HepG2 (cell line): ENCODE results near the gene ADCY10.

Experiments used
- ATF7 ChIP-seq, 2 experiments: fragments of 450-650 bp in 1 of 2; sonication (generic) in 1 of 2; formaldehyde crosslinking in 1 of 2; IDR thresholded peaks; 2 replicates each; pipeline versions ENCODE4 v1.4.0 to v1.6.1; 2016 to 2020; ENCODE audit warnings: antibody characterized with exemption in 1 of 2, mild to moderate bottlenecking in 1 of 2, missing genetic modification reagents in 1 of 2
- CTCF ChIP-seq: sonication (generic); formaldehyde crosslinking; IDR thresholded peaks from 2 replicates; pipeline ENCODE4 v1.5.0; 2020; ENCODE audit warnings: mild to moderate bottlenecking, missing genetic modification reagents, moderate library complexity
- E2F1 ChIP-seq: sonication (generic); formaldehyde crosslinking; IDR thresholded peaks from 2 replicates; pipeline ENCODE4 v1.5.0; 2020; ENCODE audit warnings: missing genetic modification reagents
- FOXJ3 ChIP-seq: sonication (generic); formaldehyde crosslinking; IDR thresholded peaks from 2 replicates; pipeline ENCODE4 v1.4.0; 2020; ENCODE audit warnings: missing genetic modification reagents, mild to moderate bottlenecking, borderline replicate concordance
- GABPA ChIP-seq, 2 experiments: IDR thresholded peaks; 2 replicates each; pipeline ENCODE4 v1.6.1; 2011 to 2016; ENCODE audit warnings: low read depth in 2 of 2, low read length in 1 of 2, missing biosample characterization in 1 of 2, missing genetic modification characterization in 1 of 2
- HNF1A ChIP-seq, 2 experiments: sonication (generic) in 1 of 2; formaldehyde crosslinking in 1 of 2; IDR thresholded peaks; 2 replicates each; pipeline versions ENCODE4 v1.4.0 to v1.6.1; 2016 to 2020; ENCODE audit warnings: borderline replicate concordance in 1 of 2, low read depth in 1 of 2, mild to moderate bottlenecking in 1 of 2, missing genetic modification reagents in 1 of 2
- JUND ChIP-seq: sonication (generic); formaldehyde crosslinking; IDR thresholded peaks from 2 replicates; pipeline ENCODE4 v1.8.0; 2022; ENCODE audit warnings: mild to moderate bottlenecking, missing genetic modification reagents
- MXI1 ChIP-seq: IDR thresholded peaks from 3 replicates; pipeline ENCODE4 v1.6.1; 2012; ENCODE audit warnings: low read depth, low read length, inconsistent platforms, borderline replicate concordance
- PRDM15 ChIP-seq: sonication (generic); formaldehyde crosslinking; IDR thresholded peaks from 2 replicates; pipeline ENCODE4 v1.4.0; 2020; ENCODE audit warnings: missing genetic modification reagents
- SAFB2 ChIP-seq: sonication (generic); formaldehyde crosslinking; IDR thresholded peaks from 2 replicates; pipeline ENCODE4 v1.5.1; 2020; ENCODE audit warnings: missing genetic modification reagents, low read depth, mild to moderate bottlenecking, borderline replicate concordance
- SKIL ChIP-seq: sonication (generic); formaldehyde crosslinking; IDR thresholded peaks from 2 replicates; pipeline ENCODE4 v1.8.0; 2022; ENCODE audit warnings: missing genetic modification reagents, mild to moderate bottlenecking, moderate library complexity, borderline replicate concordance
- TAF1 ChIP-seq: sonication (generic); formaldehyde crosslinking; IDR thresholded peaks from 2 replicates; pipeline ENCODE4 v1.4.0; 2020; ENCODE audit warnings: missing genetic modification reagents
- ZNF121 ChIP-seq: sonication (generic); formaldehyde crosslinking; IDR thresholded peaks from 2 replicates; pipeline ENCODE4 v1.5.0; 2020; ENCODE audit warnings: mild to moderate bottlenecking, missing genetic modification reagents
- ZNF777 ChIP-seq: sonication (generic); formaldehyde crosslinking; IDR thresholded peaks from 2 replicates; pipeline ENCODE4 v1.4.0; 2020; ENCODE audit warnings: missing genetic modification reagents

- no peak for TF ChIP-seq MXI1
- TF ChIP-seq E2F1 (CRISPR knock-in tag): no peak
- TF ChIP-seq CTCF (CRISPR knock-in tag): no peak
- no peak for TF ChIP-seq JUND (CRISPR knock-in tag)
- TF ChIP-seq FOXJ3 (CRISPR knock-in tag): no peak
- TF ChIP-seq PRDM15 (CRISPR knock-in tag): no peak
- TF ChIP-seq ZNF121 (CRISPR knock-in tag): no peak
- no peak for TF ChIP-seq HNF1A (IDR thresholded peaks at IDR 0.05; ENCODE audit: low read depth)
- TF ChIP-seq HNF1A (CRISPR knock-in tag; IDR thresholded peaks at IDR 0.05; ENCODE audit: borderline replicate concordance): no peak
- no peak for TF ChIP-seq GABPA (IDR thresholded peaks at IDR 0.05; ENCODE audit: low read depth, low read length)
- no peak for TF ChIP-seq GABPA (CRISPR knock-in tag; IDR thresholded peaks at IDR 0.05; ENCODE audit: low read depth)
- no peak for TF ChIP-seq SAFB2
- TF ChIP-seq ZNF777: no peak
- no peak for TF ChIP-seq ATF7 (IDR thresholded peaks at IDR 0.05)
- no peak for TF ChIP-seq ATF7 (CRISPR knock-in tag; IDR thresholded peaks at IDR 0.05)
- no peak for TF ChIP-seq SKIL (CRISPR knock-in tag)
- no peak for TF ChIP-seq TAF1 (CRISPR knock-in tag)
Observed at GRCh38 chr1:167854184-167854583, 59.8 kb downstream of the ADCY10 start.
